HEK293 (cell line): ENCODE results near the gene HMCN2.
A peak's percentile ranks its signal among the peaks of the same experiment; 100 is the strongest.

Experiments
- CTCF ChIA-PET: fragments of 350-600 bp; formaldehyde crosslinking; extraction: SDS; loops from one replicate; lab custom pipeline; 2021; ENCODE audit warnings: antibody characterized with exemption; lab: Yijun Ruan, JAX
- POLR2A ChIA-PET: fragments of 300-600 bp; formaldehyde crosslinking; extraction: SDS; loops from one replicate; lab custom pipeline; 2020; ENCODE audit warnings: antibody characterized with exemption, inconsistent platforms; lab: Yijun Ruan, JAX
- H3K27ac ChIP-seq: fragments of 200-500 bp; sonication (Bioruptor generic); 2 replicates; pipeline ENCODE4 v1.5.1; 2014; ENCODE audit warnings: low read depth, low read length, control low read depth, inconsistent platforms; ENCODE audit errors: extremely low read depth
- H3K36me3 ChIP-seq, 2 experiments: fragments of 200-500 bp in 1 of 2; sonication (Bioruptor generic) in 1 of 2; 1 replicate in 1 of 2; 2 replicates in 1 of 2; pipeline ENCODE4 v1.5.1; 2014 to 2017; ENCODE audit warnings: inconsistent platforms in 2 of 2, low read length in 2 of 2; ENCODE audit not compliant: control insufficient read depth in 2 of 2, insufficient read depth in 1 of 2
- H3K4me1 ChIP-seq: fragments of 200-500 bp; sonication (Bioruptor generic); 2 replicates; pipeline ENCODE4 v1.5.1; 2014; ENCODE audit warnings: mild to moderate bottlenecking, low read length, inconsistent platforms; ENCODE audit not compliant: control insufficient read depth, insufficient read depth
- H3K4me3 ChIP-seq: 2 replicates; pipeline ENCODE4 v1.5.1; 2011; ENCODE audit warnings: low read depth, mild to moderate bottlenecking, control low read depth, low read length, moderate library complexity
- H3K9me3 ChIP-seq: fragments of 200-500 bp; sonication (Bioruptor generic); 2 replicates; pipeline ENCODE4 v1.5.1; 2014; ENCODE audit warnings: low read depth, low read length, inconsistent platforms; ENCODE audit not compliant: control insufficient read depth, insufficient read depth
- GLIS1 ChIP-seq: fragments of 450-650 bp; formaldehyde crosslinking; IDR thresholded peaks from 2 replicates; pipeline ENCODE4 v1.5.1; 2016; ENCODE audit warnings: missing biosample characterization, missing genetic modification characterization
- YY1 ChIP-seq: fragments of 450-650 bp; formaldehyde crosslinking; IDR thresholded peaks from 2 replicates; pipeline ENCODE4 v1.5.1; 2018; ENCODE audit warnings: missing biosample characterization, missing genetic modification characterization
- ZFP3 ChIP-seq: fragments of 450-650 bp; formaldehyde crosslinking; IDR thresholded peaks from 2 replicates; pipeline ENCODE4 v1.5.1; 2016; ENCODE audit warnings: low read depth, missing biosample characterization, missing genetic modification characterization
- ZIC2 ChIP-seq: fragments of 450-650 bp; formaldehyde crosslinking; IDR thresholded peaks from 2 replicates; pipeline ENCODE4 v1.5.1; 2016; ENCODE audit warnings: missing biosample characterization, missing genetic modification characterization
- ZNF10 ChIP-seq: fragments of 450-650 bp; formaldehyde crosslinking; IDR thresholded peaks from 2 replicates; pipeline ENCODE4 v1.5.1; 2017; ENCODE audit warnings: missing biosample characterization, missing genetic modification characterization
- ZNF23 ChIP-seq: fragments of 450-650 bp; formaldehyde crosslinking; IDR thresholded peaks from 2 replicates; pipeline ENCODE4 v1.5.1; 2016; ENCODE audit warnings: missing biosample characterization, missing genetic modification characterization, borderline replicate concordance
- ZNF366 ChIP-seq: fragments of 450-650 bp; formaldehyde crosslinking; conservative IDR thresholded peaks from 2 replicates; pipeline ENCODE4 v1.5.1; 2016; ENCODE audit warnings: missing biosample characterization, missing genetic modification characterization
- ZNF514 ChIP-seq: fragments of 450-650 bp; formaldehyde crosslinking; IDR thresholded peaks from 2 replicates; pipeline ENCODE4 v1.5.1; 2016; ENCODE audit warnings: missing biosample characterization, missing genetic modification characterization
- ZNF600 ChIP-seq: fragments of 450-650 bp; formaldehyde crosslinking; IDR thresholded peaks from 2 replicates; pipeline ENCODE4 v1.5.1; 2016; ENCODE audit warnings: missing biosample characterization, missing genetic modification characterization
- ZNF610 ChIP-seq: fragments of 450-650 bp; formaldehyde crosslinking; IDR thresholded peaks from 2 replicates; pipeline ENCODE4 v1.5.1; 2016; ENCODE audit warnings: missing biosample characterization, missing genetic modification characterization, borderline replicate concordance
- ZNF623 ChIP-seq: fragments of 450-650 bp; formaldehyde crosslinking; IDR thresholded peaks from 2 replicates; pipeline ENCODE4 v1.5.1; 2016; ENCODE audit warnings: missing biosample characterization, missing genetic modification characterization
- TF ChIP-seq, protein P1 (sequence below): fragments of 450-650 bp; formaldehyde crosslinking; IDR thresholded peaks from 2 replicates; pipeline ENCODE4 v1.5.1; 2016; ENCODE audit warnings: missing biosample characterization, missing genetic modification characterization
- TF ChIP-seq, protein P2 (sequence below): fragments of 450-650 bp; formaldehyde crosslinking; IDR thresholded peaks from 2 replicates; pipeline ENCODE4 v1.5.1; 2017; ENCODE audit warnings: missing biosample characterization, missing genetic modification characterization
- TF ChIP-seq, protein P3 (sequence below): fragments of 450-650 bp; formaldehyde crosslinking; conservative IDR thresholded peaks from 2 replicates; pipeline ENCODE4 v1.5.1; 2016; ENCODE audit warnings: low read depth, missing biosample characterization, missing genetic modification characterization
- TF ChIP-seq, protein P4 (sequence below): fragments of 450-650 bp; formaldehyde crosslinking; IDR thresholded peaks from 2 replicates; pipeline ENCODE4 v1.5.1; 2017; ENCODE audit warnings: missing biosample characterization, missing genetic modification characterization

The HMCN2 gene

DNA sequence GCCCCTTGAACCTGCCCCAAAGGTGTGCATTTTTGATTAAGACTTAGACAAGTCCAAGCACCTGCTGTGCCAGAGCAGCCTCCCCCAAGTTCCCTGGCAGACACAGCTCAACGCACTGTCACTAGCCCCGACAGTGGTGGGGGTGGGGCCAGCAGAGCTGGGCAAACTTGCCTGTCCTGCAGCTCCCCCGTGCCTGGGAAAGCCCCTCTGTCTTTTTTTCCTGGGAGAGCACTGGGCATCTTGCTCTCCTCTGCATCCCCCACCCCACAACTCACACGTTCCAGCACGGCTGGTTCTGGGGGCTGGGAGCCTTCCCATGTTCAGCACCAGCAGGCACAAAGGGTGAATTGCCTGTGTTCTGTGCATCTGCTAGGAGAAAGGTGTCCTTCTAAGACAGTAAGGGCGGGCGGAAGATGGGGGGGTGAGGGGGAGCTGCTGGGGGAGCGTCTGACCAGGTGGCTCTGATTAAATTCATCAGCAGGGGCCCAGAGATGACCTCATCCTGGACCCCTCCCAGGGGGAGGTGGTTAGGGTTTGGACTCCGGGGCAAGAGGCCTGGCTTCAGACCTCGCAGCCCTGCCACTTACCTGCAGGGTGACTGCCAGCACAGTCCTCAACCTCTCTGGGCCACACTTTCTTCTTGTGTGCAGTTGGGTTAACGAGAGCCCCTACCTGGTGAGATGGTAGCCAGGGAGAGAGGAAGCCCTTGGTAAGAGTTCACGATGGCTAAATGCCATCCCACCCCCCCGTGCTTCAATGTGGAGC, 23.5 kb downstream of the HMCN2 start:
- no peak overlapping the region for H3K27ac ChIP-seq
- TF ChIP-seq ZNF623 (tag by site-specific recombination), result no peak
- TF ChIP-seq ZNF600 (tag by site-specific recombination), result 0 out of 2 replicates have a peak, but pooled peaks have one; percentile 58
- no peak for TF ChIP-seq YY1 (tag by site-specific recombination)
- TF ChIP-seq, protein P1, sequence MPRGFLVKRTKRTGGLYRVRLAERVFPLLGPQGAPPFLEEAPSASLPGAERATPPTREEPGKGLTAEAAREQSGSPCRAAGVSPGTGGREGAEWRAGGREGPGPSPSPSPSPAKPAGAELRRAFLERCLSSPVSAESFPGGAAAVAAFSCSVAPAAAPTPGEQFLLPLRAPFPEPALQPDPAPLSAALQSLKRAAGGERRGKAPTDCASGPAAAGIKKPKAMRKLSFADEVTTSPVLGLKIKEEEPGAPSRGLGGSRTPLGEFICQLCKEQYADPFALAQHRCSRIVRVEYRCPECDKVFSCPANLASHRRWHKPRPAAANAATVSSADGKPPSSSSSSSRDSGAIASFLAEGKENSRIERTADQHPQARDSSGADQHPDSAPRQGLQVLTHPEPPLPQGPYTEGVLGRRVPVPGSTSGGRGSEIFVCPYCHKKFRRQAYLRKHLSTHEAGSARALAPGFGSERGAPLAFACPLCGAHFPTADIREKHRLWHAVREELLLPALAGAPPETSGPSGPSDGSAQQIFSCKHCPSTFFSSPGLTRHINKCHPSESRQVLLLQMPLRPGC (tag by site-specific recombination), result no peak
- TF ChIP-seq ZNF23 (tag by site-specific recombination), result no peak
- TF ChIP-seq GLIS1 (tag by site-specific recombination), result 0 out of 2 replicates have a peak, but pooled peaks have one; percentile 9
- TF ChIP-seq ZNF610, result no peak
- TF ChIP-seq ZNF514 (tag by site-specific recombination), result no peak
- no peak for TF ChIP-seq ZNF366 (tag by site-specific recombination)
- TF ChIP-seq ZIC2 (tag by site-specific recombination), result peak; percentile 47; the same call in 1 of the 2 replicates
- TF ChIP-seq, protein P2, sequence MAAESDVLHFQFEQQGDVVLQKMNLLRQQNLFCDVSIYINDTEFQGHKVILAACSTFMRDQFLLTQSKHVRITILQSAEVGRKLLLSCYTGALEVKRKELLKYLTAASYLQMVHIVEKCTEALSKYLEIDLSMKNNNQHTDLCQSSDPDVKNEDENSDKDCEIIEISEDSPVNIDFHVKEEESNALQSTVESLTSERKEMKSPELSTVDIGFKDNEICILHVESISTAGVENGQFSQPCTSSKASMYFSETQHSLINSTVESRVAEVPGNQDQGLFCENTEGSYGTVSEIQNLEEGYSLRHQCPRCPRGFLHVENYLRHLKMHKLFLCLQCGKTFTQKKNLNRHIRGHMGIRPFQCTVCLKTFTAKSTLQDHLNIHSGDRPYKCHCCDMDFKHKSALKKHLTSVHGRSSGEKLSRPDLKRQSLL (tag by site-specific recombination), result no peak
- TF ChIP-seq, protein P3, sequence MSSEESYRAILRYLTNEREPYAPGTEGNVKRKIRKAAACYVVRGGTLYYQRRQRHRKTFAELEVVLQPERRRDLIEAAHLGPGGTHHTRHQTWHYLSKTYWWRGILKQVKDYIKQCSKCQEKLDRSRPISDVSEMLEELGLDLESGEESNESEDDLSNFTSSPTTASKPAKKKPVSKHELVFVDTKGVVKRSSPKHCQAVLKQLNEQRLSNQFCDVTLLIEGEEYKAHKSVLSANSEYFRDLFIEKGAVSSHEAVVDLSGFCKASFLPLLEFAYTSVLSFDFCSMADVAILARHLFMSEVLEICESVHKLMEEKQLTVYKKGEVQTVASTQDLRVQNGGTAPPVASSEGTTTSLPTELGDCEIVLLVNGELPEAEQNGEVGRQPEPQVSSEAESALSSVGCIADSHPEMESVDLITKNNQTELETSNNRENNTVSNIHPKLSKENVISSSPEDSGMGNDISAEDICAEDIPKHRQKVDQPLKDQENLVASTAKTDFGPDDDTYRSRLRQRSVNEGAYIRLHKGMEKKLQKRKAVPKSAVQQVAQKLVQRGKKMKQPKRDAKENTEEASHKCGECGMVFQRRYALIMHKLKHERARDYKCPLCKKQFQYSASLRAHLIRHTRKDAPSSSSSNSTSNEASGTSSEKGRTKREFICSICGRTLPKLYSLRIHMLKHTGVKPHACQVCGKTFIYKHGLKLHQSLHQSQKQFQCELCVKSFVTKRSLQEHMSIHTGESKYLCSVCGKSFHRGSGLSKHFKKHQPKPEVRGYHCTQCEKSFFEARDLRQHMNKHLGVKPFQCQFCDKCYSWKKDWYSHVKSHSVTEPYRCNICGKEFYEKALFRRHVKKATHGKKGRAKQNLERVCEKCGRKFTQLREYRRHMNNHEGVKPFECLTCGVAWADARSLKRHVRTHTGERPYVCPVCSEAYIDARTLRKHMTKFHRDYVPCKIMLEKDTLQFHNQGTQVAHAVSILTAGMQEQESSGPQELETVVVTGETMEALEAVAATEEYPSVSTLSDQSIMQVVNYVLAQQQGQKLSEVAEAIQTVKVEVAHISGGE (tag by site-specific recombination), result no peak
- TF ChIP-seq, protein P4, sequence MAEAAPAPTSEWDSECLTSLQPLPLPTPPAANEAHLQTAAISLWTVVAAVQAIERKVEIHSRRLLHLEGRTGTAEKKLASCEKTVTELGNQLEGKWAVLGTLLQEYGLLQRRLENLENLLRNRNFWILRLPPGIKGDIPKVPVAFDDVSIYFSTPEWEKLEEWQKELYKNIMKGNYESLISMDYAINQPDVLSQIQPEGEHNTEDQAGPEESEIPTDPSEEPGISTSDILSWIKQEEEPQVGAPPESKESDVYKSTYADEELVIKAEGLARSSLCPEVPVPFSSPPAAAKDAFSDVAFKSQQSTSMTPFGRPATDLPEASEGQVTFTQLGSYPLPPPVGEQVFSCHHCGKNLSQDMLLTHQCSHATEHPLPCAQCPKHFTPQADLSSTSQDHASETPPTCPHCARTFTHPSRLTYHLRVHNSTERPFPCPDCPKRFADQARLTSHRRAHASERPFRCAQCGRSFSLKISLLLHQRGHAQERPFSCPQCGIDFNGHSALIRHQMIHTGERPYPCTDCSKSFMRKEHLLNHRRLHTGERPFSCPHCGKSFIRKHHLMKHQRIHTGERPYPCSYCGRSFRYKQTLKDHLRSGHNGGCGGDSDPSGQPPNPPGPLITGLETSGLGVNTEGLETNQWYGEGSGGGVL (tag by site-specific recombination), result peak; percentile 48; the same call in 1 of the 2 replicates
- POLR2A ChIA-PET, result no interaction called here
- H3K36me3 ChIP-seq, result no peaks in the 10 kb centered on the region
- no peaks in the 10 kb centered on the region for H3K9me3 ChIP-seq
- no peak overlapping the region for H3K4me3 ChIP-seq
- CTCF ChIA-PET, result interaction anchor here (0.9 to 2.5 kb wide), 7 partner anchors 16 to 412 kb away, joined by 3 to 6 read pairs (median 3); no protein-coding TSS in a partner anchor
- H3K4me1 ChIP-seq, result peaks cover 8% of the 10 kb centered on the region

DNA sequence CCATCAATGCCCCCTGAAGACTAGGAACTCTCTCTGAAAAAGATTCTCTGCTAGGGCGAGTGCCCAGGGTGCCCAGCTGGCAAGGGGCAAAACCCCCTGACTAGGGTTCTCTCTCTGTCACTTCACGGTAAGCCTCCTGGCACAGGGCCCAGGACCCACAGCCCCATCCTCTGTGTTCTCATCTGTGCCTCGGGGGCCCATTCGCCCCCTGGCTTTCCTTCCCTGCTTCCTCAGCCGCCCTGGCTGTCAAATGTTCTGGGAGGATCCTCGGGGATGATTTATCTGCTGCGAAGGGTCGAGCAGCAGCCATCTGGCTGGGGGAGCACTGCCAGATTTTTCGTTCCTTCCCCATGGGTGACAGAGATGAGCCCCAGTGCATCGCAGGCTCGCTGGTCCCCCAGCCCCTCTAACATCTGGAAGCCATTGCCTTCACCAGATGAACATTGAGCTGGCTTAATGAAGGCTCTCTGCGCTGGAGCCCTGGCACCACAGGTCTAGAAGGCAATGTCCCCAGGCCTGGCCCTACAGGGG, 24.2 kb downstream of the HMCN2 start:
- POLR2A ChIA-PET, result interaction anchor here (0.5 kb wide), 1 partner anchor 35 kb away, joined by 3 read pairs; no protein-coding TSS in a partner anchor
- TF ChIP-seq ZNF10 (tag by site-specific recombination), result peak; percentile 39; the same call in 1 of the 2 replicates
- no peak for TF ChIP-seq ZFP3 (tag by site-specific recombination)
- no peaks in the 10 kb centered on the region for H3K36me3 ChIP-seq
- no peak overlapping the region for H3K27ac ChIP-seq
- H3K4me1 ChIP-seq, result peaks cover 8% of the 10 kb centered on the region
- CTCF ChIA-PET, result interaction anchor here (1.2 to 1.5 kb wide), 2 partner anchors 50 to 182 kb away, joined by 3 read pairs; no protein-coding TSS in a partner anchor
- no peaks in the 10 kb centered on the region for H3K9me3 ChIP-seq
- no peak overlapping the region for H3K4me3 ChIP-seq
